ENCODE results near the gene FBXL14. TPM values are rescaled to one million over a fixed set of nuclear protein-coding genes. Genes with fewer than 3 reads are reported as not detected.

Gene FBXL14
- total RNA-seq, 1 experiment from 2014 or later = 23.6 TPM

GRCh38 chr12:1517007-1517406 is 77.4 kb downstream of the FBXL14 start:
- Histone ChIP-seq H3K36me3 (ENCODE audit: control insufficient read depth, insufficient read depth, low read length) (no peaks in the 10 kb centered on the region), H3K4me3 (ENCODE audit: low read depth, low read length) (no peak overlapping the region), H3K9me3 (no peaks in the 10 kb centered on the region; the same call in 1 of the 2 replicates), H3K27me3 (replicated peaks; ENCODE audit: control insufficient read depth, insufficient read depth, low read length) (no peaks in the 10 kb centered on the region; the same call in 1 of the 2 replicates), H3K4me1 (peaks cover 15% of the 10 kb centered on the region)
- CTCF ChIA-PET = interaction anchor here (0.5 to 1.6 kb wide), 6 partner anchors 10 to 399 kb away, joined by 3 to 7 read pairs (median 4); no protein-coding TSS in a partner anchor
- Mint-ChIP-seq H3K27ac (ENCODE audit: unreplicated experiment) (no peak overlapping the region), H3K9me3 (ENCODE audit: unreplicated experiment) (no peaks in the 10 kb centered on the region), H3K27me3 (ENCODE audit: insufficient read depth, unreplicated experiment) (peaks cover 6% of the 10 kb centered on the region), H3K4me1 (ENCODE audit: low read depth, unreplicated experiment) (peaks cover 12% of the 10 kb centered on the region), H3K36me3 (ENCODE audit: insufficient read depth, unreplicated experiment) (peaks cover 6% of the 10 kb centered on the region), H3K4me3 (ENCODE audit: unreplicated experiment) (no peak overlapping the region)
- intact Hi-C loops (cut with micrococcal nuclease; ENCODE audit: unreplicated experiment) = loop anchor here (1.0 kb wide), 1 partner anchor 88 kb away; no protein-coding TSS in a partner anchor
- BruUV-seq (replicated peaks) = no TSS peak
- TF ChIP-seq CTCF (IDR thresholded peaks at IDR 0.05; ENCODE audit: insufficient read depth in 1 of 2, low read depth in 1 of 2, low read length in 1 of 2, severe bottlenecking in 1 of 2, unreplicated experiment in 1 of 2) = peak; percentile 71 to 83
- peak in 1 of 2 experiments; percentile 58 for DNase-seq
- POLR2A ChIA-PET = no interaction called here

Other genes starting within 250 kb of the FBXL14 start
- 6.9 and 8.5 TPM in 2 replicates for gene WNT5B, start 34.6 kb upstream of the FBXL14 start, total RNA-seq (2022)
- gene ADIPOR2, start 96.5 kb upstream of the FBXL14 start, total RNA-seq (2022) = 119 and 125 TPM in 2 replicates
- gene LRTM2, start 226.0 kb upstream of the FBXL14 start, total RNA-seq (2022) = 0.51 TPM in 1 of 2 replicates, not detected in the other

All from Caco-2 (cell line).